8988T (cell line): Measurements from ENCODE around the gene ANTKMT.
A peak's percentile ranks its signal among the peaks of the same experiment; 100 is the strongest.
"Not testable (repeated sequence)": the region's sequence is repeated elsewhere in the genome, so short reads cannot be mapped to it uniquely, and the experiment has no call there.

ENCODE experiments used
- DNase-seq: peaks from one replicate; pipeline ENCODE4 v3.0.0; 2011

ANTKMT gene

DNA sequence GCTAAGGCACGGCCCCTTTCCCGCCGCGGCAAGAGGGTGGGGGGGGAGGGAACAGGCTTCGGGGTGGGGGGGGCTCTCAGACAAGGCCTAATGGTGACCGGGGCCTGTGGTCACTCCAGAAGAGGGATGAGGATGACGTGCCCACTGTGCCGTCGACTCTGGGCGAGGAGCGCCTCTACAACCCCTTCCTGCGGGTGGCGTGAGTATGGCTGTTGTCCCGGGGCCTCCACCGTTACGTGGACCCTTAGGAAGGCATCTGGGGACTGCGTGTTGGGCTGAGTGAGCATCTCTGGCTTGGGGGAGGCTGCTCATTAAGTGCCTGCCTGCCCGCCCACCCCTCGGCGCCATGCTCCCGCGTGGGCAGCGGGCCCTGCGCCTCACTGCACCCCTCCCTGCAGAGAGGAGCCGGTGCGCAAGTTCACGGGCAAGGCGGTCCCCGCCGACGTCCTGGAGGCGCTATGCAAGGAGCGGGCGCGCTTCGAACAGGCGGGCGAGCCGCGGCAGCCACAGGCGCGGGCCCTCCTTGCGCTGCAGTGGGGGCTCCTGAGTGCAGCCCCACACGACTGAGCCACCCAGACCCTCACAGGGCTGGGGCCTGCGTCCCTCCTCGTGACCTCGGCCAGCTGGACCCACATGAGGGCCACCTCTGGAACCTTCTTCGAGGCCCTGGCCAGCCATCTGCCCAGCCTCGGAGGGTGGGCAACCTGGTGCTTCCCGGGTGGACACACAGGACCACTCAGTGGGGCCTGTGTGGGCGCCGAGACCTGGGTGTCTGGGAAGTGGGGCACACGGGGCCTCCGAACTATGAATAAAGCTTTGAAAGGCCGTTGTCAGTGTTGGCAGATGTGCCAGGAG is 8.2 kb downstream of the ANTKMT start:
- no peak for DNase-seq

DNA sequence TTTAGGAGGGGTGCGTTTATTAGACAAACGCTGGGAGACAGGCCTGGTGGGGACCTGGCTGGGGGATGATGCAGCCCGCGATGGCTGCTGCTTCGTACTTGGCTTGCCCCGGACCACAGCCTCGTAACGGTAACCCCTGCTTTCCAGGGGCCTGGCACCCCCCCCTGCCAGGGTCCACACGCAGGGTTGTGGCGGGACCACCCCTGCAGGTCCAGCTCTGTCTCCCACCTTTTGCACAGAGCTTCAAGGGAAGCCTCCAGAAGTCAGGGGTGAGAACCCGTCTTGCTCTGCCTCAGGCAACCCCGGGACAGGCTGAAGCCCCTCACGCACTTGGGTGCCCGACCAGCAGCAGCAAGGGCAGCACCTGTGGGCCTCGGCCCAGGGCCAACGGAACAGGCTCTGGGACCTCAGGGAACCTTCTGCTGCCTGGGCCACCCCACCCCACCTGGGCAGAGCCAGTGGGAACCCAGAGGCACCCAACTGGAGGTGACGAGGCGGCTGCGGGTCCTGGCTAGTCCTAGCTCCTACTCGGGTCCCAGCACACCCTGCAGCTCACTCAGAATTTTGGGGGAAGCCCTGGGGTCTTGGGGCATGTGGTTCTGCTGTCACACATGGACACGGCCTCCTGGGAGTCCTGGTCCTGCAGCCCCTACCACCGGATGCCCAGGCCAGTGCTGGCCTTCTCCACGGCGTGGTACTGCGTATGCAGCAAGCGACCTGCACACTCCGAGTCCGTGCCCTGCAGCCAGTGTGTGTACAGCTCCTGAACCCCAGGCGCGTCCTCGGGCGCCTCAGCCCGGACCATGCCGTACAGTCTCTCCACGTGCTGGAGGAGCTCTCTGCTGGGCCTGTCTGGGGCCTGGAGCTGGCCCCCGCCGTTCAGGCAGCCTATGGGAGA is 9.1 kb downstream of the ANTKMT start:
- DNase-seq = peak; percentile 6

DNA sequence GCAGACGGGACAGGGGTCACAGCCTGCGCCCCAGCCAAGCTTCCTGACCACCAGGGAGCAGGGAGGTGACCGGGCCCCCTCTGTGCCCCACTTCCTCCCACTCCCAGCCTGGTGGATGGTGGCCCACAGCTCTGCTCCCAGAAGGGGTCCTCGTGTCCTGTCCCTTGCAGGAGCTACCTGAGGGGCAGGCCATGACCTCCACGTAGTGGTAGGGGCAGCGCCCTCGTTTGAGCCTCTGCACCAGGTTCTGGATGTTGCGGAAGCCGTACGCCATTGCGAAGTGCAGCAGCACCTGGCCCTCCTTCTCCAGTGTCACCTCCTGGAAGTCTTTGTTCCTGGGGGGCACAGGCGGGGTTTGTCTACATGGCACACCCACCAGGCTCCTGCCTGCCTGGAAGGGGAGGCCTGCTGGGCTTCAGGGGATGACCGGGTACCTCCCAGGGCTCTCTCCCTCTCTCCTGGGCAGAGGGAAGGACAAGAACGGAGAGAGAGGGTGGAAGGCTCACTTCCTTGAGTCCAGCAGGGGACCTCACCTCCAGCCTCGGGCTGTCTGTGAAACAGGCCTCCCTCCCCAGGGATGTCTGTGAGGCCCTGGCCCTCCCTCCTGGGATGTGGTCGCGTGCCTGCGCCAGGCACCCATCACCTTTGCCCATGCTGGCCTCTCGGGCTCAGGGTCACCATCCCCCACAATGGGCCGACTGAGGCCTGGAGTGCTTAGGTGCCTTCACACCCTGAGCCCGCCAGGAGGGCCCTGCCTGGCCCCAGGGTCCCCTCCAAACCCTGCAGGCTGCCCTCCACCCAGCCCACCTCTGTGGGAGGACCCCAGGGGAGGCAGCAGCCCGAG is 9.9 kb downstream of the ANTKMT start:
- DNase-seq = peak; percentile 6

DNA sequence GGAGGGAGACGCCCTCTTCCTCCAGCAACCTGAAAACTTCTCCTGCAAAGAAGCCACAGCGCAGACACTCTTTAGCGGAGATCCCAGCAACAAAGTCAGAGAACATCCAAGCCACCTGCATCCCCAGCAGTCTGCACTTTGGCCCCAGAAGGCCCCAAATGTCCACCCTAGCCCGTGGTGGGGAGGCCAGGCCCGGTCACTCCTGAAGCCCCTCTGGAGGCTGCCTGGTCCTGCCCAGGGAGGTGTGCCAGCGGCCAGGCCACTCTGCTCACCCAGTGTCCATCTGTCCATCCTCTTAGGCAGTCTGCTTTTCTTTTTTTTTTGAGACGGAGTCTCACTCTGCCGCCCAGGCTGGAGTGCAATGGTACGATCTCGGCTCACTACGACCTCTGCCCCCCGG is 11.4 kb downstream of the ANTKMT start:
- no peak for DNase-seq

DNA sequence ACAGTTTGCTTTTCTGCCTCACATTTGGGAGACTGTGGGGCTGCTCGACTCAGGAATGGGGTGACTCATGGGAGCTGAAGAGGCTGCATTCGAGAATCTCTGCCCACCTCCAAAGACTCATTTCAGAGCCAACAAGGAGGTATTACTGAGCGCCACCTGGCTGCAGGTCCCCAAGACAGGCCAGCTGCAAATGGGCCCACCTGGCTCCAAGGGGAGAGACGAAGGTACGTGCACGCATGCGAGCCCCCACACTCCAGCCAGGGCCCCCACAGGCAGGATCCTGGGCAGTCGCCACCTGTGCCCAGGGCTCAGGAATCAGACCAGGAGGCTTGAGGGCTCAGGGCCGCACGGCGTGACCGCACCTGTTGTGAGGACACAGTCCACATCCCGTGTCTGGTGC is 12.0 kb downstream of the ANTKMT start:
- peak; percentile 41 for DNase-seq

DNA sequence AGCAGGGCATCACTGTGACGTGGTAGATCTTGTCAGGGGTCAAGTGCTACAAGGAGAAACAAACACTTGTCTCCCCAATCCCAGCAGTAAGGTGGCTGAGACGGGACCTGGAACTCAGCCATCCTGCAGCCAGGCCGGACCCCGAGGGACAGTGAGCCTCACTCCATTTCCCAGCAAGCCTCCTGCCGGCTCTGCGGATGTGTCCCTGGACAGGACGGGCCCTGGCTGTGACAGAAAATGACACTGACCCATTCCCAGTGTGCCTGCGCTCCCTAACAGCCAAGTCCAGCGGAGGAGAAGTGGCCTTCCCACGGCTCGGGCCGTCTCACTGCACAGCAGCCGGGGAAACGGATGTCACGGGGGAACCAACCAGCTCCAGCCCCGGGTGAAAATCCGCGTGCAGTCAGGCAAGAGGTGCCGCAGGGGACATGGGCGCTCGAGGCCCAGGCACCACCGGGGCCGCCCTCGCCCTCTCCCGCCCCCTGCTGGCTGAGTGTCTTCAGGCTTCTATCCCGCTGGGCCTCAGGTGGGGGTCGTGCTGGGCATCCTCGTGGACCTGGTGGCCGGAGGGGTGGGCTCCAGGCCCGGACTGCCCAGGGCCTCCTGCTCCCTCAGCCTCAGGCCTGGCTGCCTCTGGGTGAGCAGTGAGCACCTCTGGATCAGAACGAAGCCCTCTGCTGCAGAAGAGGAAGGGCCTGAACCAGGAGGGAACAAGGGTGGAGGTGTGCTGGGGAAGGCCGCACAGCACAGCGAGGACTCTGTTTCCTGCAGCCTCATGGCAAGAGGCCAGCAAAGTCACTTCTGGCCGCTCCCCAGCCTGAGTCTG is 12.6 kb downstream of the ANTKMT start:
- peak; percentile 66 for DNase-seq

DNA sequence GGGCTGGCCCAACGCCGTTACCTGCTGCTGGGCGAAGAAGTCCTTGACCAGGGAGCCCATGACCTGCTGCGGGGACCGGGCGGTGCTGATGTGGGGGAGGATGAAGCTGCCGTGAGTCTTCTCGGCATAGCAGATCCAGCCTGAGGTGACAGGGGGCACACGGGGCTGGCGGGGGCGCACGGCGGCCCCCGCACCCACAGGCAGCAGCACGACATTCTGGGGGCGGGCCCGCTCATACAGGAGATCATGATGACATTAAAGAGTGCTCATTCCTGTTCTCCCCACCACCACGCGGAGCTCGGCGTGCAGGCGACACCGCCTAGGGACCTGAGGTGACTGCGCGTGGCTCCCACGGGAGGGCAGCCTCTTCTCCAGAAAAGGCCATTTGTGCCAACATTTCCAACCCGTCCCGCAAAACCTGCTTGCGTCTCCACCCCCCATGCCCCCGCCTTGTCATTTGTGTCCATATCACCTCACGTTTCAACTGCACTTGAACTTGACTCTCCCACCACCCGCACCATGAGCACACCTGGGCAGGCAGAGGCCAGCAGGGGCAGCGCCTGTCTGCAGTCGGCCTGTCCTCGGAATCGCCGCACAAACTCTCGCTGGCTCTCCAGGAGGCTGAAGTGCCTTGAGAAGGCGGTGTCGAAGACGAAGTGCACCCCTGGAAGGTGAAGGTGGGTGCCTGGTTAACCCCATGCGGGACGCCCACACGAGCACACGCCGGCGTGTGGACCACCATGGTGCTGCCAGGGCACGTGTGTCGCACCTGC is 13.4 kb downstream of the ANTKMT start:
- DNase-seq = peak; percentile 1

DNA sequence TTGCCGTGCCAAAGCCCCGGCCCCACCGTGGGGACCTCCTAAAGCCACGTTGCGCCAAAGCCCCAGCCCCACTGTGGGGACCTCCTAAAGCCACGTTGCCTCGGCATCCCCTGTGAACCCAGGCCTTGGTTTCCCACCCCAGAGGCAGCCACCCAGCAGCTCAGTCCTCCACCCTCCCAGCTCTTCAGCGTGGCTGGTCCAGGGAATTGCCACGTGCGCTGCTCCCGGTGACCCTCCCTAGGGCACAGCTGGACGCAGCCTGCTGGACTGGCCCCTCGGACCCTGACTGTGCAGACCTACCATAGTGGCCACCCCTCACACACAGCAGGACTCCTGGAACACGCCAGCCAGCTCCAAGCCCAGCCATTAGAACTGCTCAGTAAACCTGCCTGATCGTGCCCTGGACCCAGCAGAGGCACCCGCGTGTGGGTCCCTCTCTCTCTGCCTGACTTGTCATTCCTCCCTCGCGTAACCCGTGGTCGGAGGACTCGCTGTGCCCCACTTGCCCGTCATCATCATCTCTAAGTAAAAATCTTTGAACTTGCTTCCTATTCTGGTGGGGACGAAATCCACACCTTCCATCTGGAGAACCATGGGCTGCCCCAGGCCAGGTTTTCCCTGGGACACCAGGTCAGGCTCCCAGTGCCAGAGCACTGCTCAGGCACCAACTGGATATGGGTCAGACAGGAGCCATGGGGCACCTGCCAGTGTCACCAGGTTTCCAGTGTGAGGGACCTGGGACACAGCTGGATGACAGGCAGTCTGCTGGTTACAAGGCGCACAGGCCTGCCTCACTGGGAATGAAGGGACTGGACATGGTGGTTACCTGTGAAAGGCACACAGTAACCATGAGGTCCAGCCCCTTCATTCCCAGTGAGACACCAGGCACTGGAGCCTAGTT is 14.3 kb downstream of the ANTKMT start:
- peak; percentile 4 for DNase-seq

DNA sequence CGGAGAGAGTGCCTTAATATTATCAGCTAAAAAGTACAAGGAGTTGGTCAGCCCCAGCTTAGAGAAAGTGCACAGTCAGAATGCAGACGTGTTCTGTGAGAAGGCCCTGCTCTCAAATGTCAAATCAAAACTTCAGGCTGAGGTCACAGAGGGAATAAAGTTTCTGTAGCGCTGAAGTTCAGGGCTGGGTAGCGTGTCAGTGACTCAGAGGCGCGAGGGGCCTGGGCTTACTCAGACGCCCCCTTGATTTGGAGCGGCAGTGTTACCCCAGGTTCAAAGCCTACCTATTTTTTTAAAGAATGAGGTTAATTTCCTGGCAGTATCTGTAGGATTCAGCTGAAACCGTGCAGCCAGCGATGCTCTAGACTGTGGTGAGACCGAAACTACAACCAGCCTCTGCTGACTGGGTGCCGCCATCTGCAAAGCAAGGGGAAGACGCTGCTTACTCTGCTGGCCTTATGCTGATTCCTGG is 15.1 kb downstream of the ANTKMT start:
- DNase-seq = peak; percentile 1

DNA sequence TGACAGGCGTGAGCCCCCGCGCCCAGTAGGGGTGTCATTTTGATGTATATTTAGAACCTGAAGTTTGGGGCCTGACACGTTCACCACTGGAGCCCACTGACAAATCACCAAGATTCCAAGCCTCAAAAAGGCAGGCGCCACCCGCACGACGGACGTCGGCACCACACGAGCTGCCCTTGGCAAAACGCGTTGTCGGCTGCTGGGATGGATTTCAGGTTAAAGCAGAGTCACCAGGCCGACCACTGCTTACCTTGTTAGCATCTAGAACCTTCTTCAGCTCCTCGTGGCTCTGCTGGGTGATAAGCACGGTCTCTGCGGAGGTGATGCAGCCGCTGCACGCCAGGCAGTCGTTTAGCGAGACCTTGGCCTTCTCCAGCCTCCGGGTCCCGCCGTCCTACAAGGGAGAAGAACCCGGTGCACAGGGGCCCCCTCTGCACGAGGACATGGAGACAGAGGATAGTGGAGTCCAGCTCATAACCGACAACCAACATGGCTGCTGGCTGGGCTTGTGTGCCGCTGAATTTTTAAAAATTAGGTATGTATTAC is 16.1 kb downstream of the ANTKMT start:
- DNase-seq = peak; percentile 1

DNA sequence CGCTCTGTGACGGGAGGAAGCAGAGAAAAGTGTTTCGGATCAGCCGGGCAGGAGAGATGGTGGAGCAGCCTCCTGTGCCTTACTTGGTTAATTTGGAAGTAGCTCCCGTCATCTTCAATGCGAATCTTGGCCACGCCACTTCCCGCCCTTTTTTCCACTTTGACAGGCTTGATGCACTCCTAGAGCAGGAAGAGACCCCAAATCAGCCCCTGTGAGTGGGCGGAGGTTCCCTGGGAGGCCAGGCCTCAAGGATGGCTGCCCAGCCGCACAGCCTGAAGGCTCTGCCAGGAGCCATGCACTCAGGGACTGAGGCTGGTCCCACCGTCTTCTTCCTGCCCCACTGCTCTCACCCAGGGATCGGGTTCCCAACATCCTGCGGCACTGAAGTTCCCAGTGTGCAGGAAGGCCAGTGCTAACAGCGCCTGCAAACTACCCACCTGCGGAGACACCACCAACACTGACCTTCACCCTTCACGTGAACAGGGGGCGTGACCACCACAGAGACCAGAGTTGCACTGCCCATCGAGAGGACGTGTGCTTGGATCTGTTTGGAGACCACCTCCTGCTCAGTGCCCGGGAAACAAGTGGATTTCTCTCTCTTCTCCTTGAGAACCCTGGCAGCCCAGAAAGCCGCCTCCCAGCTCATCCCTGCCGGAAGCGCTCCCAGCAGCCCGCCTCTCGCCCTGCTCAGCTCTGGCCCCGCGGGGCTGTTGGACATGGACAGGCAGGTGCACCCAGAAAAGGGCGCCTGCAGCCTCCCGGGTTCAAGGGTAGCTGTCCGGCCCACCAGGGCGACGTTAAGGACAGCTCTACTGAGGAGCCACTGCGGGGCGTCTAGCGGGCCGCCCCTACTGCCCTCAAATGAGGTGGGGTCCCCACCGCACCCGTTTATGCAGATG is 18.9 kb downstream of the ANTKMT start:
- peak; percentile 24 for DNase-seq

DNA sequence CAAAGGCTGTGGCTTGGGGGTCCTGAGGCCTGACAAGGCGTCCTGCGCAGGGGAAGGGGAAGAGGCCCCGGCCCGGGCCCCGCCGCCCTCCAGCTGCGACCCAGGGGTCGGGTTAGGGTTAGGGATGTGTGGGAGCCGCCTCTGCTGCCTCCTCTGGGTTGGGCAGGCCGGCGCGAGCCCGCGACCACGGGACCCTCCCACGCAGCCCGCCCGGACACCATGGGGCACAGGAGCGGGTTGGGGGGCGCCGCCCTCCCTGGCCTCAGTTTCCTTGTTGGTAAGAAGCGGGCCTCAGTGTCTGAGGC is 19.5 kb downstream of the ANTKMT start:
- DNase-seq = peak; percentile 15

DNA sequence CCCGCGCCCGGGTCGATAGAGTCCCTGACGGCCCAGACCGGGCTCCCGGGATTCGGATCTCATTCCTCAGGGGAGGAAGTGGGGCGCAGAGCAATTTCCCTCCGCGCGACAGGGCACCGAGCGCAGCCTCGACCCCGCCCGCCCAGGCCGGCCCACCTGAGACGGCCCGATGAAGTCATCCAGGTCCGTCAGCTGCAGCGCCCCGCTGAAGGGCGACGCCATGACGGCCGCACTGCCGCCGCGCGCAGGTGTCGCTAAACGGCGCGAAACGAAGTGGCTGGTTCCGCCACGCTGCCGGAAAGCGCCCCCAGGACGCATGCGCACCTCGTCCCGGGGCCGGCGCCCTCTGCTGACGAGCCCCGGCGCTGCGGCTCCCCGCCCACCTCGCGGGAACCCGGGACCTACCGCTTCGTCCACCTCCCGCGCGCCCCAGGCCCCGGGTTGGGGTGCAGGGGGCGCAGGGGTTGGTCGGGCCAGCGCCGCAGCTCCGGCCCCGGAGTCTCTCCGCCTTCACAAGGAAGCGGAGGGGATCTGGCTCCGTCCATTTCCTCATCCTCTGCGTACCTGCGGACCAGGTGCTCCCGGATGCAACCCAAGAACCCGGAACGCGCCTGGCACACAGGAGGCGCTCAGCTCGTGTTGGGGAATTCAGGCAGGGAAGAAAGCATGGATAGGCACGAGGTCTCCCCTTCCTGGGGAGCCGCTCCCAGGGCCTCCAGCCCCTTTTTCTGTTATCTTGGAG is 20.0 kb downstream of the ANTKMT start, which contains the start of gene CIAO3:
TSS of gene CIAO3 (minus strand) at position 234 of the 742 bp plus-strand sequence. CDS start at position 222, 12 bp downstream.
- peak; percentile 85 for DNase-seq

DNA sequence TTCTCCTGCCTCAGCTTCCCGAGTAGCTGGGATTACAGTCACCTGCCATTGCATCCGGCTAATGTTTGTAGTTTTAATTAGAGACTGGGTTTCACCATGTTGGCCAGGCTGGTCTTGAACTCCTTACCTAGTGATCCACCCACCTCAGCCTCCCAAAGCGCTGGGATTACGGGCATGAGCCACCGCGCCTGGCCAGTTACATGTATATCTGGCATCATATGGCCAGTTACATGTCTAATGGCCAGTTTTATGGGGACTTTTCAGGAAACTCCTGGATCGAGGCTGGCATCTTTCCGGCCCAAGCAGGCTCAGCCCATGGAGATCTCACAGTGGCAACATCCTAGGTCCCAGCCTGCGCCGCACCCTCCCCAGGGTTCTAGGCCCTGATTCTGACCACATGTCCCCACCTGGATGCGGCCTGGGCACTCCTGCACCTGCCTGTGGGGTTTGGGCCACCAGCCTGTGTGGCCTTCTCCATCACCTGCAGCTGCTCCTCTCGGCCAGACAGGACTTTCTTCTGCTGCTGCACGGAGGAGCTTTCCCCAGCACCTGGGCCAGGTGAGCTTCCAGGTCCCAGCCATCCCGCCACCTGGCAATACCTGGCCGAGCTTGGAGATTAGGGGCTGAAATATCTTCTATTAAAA is 21.2 kb downstream of the ANTKMT start:
- DNase-seq = no peak

DNA sequence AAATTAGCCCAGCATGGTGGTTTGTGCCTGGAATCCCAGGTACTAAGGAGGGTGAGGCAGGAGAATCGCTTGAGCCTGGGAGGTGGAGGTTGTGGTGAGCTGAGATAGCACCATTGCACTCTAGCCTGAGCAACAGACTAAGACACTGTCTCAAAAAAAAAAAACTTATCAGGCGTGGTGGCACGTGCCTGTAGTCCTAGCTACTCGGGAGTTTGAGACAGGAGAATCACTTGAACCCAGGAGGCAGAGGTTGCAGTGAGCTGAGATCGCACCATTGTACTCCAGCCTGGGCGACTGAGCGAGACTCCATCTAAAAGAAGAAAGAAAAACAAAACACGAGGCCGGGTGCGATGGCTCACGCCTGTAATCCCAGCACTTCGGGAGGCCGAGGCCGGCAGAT is 21.9 kb downstream of the ANTKMT start:
- DNase-seq = not testable (repeated sequence)

DNA sequence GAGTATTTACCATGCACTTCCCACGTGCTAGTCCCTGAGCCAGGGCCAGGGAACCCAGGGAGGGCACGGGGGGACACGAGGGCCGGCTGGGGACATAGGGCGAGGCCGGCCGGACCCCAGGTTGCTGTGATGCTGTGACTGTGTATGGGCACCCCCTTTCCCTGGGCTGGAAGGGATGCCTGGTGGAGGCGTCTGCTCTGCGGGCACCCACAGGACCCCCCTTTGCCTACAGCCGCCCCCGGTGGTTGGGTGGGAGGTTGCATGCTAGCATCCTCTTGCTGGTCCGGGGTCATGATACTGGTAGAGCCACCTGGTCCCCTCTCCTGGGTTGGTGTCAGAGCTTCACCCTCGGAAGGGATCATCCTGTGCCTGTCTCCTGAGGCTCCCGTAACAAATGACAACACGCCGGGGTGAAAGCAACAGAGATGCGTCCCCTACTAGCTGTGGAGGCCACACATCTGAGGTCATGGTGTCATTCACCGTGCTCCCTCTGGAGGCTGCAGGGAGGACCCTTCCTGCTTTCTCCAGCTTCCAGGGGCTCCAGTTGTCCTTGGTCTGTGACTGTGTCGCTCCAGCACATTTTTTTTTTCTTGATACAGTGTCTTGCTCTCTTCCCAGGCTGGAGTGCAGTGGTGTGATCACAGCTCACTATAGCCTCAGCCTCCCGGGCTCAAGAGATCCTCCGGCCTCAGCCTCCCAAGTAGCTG is 23.0 kb downstream of the ANTKMT start:
- DNase-seq = no peak

DNA sequence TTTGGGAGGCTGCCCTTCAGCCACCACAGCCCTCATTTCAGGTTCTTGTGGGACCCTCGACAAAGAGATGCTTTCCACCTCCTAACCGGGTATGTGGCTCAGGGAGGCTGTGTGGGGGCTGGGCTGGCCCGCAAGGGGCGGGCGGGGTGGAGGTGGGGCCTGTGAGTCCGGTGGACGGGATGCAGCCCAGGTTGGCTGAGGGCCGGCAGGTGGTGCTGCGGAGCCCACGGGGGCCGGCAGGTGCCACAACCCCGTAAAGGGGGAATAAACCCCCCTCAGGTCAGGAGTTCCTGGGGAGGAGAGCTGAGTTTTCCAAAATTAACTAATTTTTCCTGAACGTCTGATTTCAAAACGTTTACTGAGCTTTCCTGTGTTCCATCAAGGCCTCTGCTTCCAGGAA is 24.8 kb downstream of the ANTKMT start:
- DNase-seq = no peak
